Gastrocnemius medialis (tissue), 4 donors: ENCODE results near the gene ARHGEF4. TPM values are rescaled to one million over a fixed set of nuclear protein-coding genes. Genes with fewer than 3 reads are reported as not detected.

Experiments
- ATAC-seq, 2 donors: fragments of 150-250 bp; one replicate each; pipeline ENCODE4 v1.9.1; 2016
- DNase-seq, 2 donors: peaks; one replicate each; pipeline ENCODE4 v3.0.0-alpha.2; 2019
- H3K27ac ChIP-seq, 4 donors: fragments of 200-600 bp; sonication (generic); 1 replicate in 1 of 4; 2 replicates in 3 of 4; pipeline ENCODE4 v1.5.1; 2016 to 2018; ENCODE audit warnings: mild to moderate bottlenecking in 2 of 4, moderate library complexity in 1 of 4
- H3K27me3 ChIP-seq, 3 donors: fragments of 200-600 bp; sonication (generic) in 2 of 3; 1 replicate in 1 of 3; 2 replicates in 2 of 3; pipeline versions ENCODE4 v1.5.1 to v1.6.0; 2016 to 2019; ENCODE audit warnings: mild to moderate bottlenecking in 1 of 3, moderate library complexity in 1 of 3
- H3K36me3 ChIP-seq, 2 donors: fragments of 200-600 bp; sonication (generic) in 1 of 2; one replicate each; pipeline ENCODE4 v1.5.1; 2017 to 2018
- H3K4me1 ChIP-seq, 2 donors: fragments of 200-600 bp; sonication (generic) in 1 of 2; one replicate each; pipeline ENCODE4 v1.5.1; 2016 to 2017; ENCODE audit warnings: mild to moderate bottlenecking in 2 of 2
- H3K4me3 ChIP-seq, 4 donors: fragments of 200-600 bp; sonication (generic) in 3 of 4; 1 replicate in 1 of 4; 2 replicates in 3 of 4; pipeline ENCODE4 v1.5.1; 2016 to 2019; ENCODE audit warnings: mild to moderate bottlenecking in 2 of 4
- H3K9me3 ChIP-seq, 3 donors: fragments of 200-600 bp; sonication (generic) in 2 of 3; 1 replicate in 1 of 3; 2 replicates in 2 of 3; pipeline ENCODE4 v1.5.1; 2016 to 2019
- POLR2A ChIP-seq, 2 donors: fragments of 450-650 bp; IDR thresholded peaks; one replicate each; pipeline ENCODE4 v1.6.1; 2017; ENCODE audit warnings: antibody characterized with exemption in 2 of 2, mild to moderate bottlenecking in 2 of 2, moderate library complexity in 2 of 2
- in situ Hi-C, 4 donors: fragments of 200-750 bp; cut with MboI; loops; one replicate each; pipeline versions ENCODE4 v1.15.0 to v1.8.0; 2017; ENCODE audit warnings: low sequenced_read_pairs in 4 of 4
- intact Hi-C: fragments of 100-400 bp; cut with DNase I; formaldehyde crosslinking; loops from one replicate; pipeline ENCODE4 v1.15.1; 2023; ENCODE audit warnings: low total_unique reads
- total RNA-seq, 4 donors: library from RNA; depleted of rRNA; stranded (reverse); fragments of >200 nt; gene quantifications; one replicate each; pipeline versions ENCODE4 v1.1.0 to v1.2.3, GENCODE V29; 2016
- TF ChIP-seq, protein P1 (sequence below), 5 experiments: fragments of 450-650 bp in 3 of 5; fragments of 200-600 bp in 2 of 5; sonication (generic) in 2 of 5; IDR thresholded peaks in 4 of 5; conservative IDR thresholded peaks in 1 of 5; 1 replicate in 4 of 5; 2 replicates in 1 of 5; pipeline ENCODE4 v1.5.1; 2016 to 2019; ENCODE audit warnings: antibody characterized with exemption in 5 of 5, mild to moderate bottlenecking in 3 of 5, moderate library complexity in 3 of 5

ARHGEF4 gene
- total RNA-seq, 4 donors from 2014 or later: 1.0 to 14.8 (median 5.1) TPM

DNA sequence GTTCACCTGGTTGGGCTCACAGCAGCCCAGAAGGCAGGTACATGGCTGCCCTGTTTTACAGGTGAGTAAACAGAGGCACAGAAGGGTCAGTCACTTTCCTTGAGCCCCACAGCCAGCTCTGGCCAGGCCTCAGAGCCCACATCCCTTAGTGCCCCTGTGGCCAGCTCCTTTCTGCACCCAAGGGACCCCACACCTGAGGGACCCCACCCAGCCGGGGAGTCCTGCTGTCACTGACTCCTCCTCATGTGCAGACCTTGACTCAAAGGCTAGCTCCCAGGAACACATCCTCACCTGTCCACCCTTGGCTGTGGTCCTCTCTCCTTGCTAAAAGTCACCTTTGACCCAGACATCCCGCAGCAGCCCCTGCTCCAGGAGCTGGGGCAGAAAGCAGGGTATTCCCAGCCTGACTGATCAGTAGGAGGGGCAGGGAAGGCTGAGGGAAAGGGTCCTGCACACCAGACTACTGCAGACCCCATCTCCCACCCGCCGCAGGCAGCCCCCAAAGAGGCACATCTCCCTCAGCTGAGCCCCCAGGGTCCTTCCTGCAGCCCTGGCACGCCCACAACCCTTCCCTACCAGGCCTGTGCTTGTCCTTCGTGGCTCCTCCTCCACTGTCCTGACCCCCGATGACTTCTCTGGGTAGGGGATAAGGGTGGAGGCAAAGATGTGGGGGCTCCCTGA, 9.8 kb upstream of the ARHGEF4 start:
- DNase-seq (no peak), ATAC-seq (no peak)
- no peaks in the 10 kb centered on the region for H3K27me3 ChIP-seq
- in situ Hi-C loops (no loop called here), intact Hi-C loops (no loop called here)
- no peak overlapping the region for H3K4me3 ChIP-seq
- H3K27ac ChIP-seq: no peak overlapping the region
- H3K36me3 ChIP-seq: no peaks in the 10 kb centered on the region
- TF ChIP-seq, protein P1, sequence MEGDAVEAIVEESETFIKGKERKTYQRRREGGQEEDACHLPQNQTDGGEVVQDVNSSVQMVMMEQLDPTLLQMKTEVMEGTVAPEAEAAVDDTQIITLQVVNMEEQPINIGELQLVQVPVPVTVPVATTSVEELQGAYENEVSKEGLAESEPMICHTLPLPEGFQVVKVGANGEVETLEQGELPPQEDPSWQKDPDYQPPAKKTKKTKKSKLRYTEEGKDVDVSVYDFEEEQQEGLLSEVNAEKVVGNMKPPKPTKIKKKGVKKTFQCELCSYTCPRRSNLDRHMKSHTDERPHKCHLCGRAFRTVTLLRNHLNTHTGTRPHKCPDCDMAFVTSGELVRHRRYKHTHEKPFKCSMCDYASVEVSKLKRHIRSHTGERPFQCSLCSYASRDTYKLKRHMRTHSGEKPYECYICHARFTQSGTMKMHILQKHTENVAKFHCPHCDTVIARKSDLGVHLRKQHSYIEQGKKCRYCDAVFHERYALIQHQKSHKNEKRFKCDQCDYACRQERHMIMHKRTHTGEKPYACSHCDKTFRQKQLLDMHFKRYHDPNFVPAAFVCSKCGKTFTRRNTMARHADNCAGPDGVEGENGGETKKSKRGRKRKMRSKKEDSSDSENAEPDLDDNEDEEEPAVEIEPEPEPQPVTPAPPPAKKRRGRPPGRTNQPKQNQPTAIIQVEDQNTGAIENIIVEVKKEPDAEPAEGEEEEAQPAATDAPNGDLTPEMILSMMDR (IDR thresholded peaks at IDR 0.05 in 4 of 5, conservative IDR thresholded peaks at IDR 0.05 in 1 of 5): no peak
- H3K4me1 ChIP-seq: no peaks in the 10 kb centered on the region
- H3K9me3 ChIP-seq: no peaks in the 10 kb centered on the region

DNA sequence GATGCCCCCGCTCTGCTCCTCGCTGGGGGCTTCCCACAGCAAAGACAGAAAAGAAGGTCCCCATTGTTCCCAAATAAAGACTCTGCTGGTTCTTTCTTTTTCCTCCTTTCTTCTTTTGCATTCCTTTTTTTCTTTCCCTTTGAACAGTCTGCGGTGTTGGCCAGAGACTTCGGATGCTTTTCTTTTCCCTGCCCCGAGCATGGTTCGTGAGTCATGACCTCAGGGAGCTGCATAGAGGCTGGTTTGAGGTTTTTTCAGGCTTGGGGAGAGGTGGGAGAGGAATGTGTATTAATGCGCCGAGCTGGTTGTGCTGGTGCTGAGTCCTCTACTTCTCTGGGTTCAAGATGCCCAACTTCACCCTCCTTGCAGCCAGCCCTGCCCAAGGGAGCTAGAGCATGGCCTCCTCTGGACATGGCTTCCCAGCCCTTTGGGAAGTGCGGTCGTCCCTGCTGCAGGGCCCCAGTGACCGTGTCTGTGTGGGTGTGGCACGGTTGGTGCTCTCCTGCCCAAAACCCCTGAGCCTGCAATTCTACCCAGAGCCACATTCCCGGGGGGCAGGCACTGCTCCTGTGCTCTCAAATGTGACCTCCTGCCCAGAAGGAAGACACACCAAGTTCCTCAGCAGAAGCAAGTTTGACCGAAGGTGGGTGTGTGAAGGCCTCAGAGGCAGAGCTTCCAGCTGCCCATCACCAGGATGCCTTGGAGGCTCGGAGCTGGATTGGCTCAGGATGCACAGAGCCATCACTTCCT, 9.0 kb upstream of the ARHGEF4 start:
- TF ChIP-seq POLR2A (IDR thresholded peaks at IDR 0.05): no peak
- TF ChIP-seq, protein P1 (IDR thresholded peaks at IDR 0.05 in 4 of 5, conservative IDR thresholded peaks at IDR 0.05 in 1 of 5): no peak
- in situ Hi-C loops (no loop called here), intact Hi-C loops (no loop called here)
- Histone ChIP-seq H3K4me1 (no peaks in the 10 kb centered on the region), H3K36me3 (no peaks in the 10 kb centered on the region), H3K27me3 (peaks cover 0 to 4% (median 0%) of the 10 kb centered on the region in 3 donors), H3K4me3 (no peak overlapping the region), H3K9me3 (no peaks in the 10 kb centered on the region), H3K27ac (no peak overlapping the region)
- ATAC-seq (no peak), DNase-seq (no peak)

DNA sequence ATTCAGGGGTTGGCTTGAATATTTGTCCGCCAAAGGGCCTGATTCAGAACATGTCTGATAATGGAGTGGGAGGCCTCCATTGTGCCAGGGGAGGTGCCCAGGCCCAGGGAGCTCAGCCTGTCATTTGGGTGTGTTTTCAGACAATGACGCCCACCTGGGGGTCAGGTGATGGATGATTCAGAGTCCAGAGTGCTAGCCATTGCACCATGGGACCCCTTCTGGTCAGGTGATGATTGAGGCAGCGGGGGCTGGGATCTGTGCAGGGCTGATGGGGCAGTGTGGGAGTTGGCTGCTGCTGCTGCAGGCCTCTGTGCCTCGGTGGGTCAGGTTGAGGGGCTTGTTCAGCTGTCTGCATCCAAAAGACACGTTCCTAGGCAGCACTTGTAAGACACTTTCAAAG, 8.3 kb upstream of the ARHGEF4 start:
- no peak for ATAC-seq
- intact Hi-C loops: no loop called here
- Histone ChIP-seq H3K36me3 (no peaks in the 10 kb centered on the region), H3K4me1 (no peaks in the 10 kb centered on the region), H3K9me3 (no peaks in the 10 kb centered on the region), H3K27ac (no peak overlapping the region), H3K4me3 (no peak overlapping the region), H3K27me3 (peaks cover 0 to 4% (median 0%) of the 10 kb centered on the region in 3 donors)
- no peak for DNase-seq
- in situ Hi-C loops: no loop called here
- no peak for TF ChIP-seq POLR2A (IDR thresholded peaks at IDR 0.05)
- TF ChIP-seq, protein P1 (IDR thresholded peaks at IDR 0.05 in 4 of 5, conservative IDR thresholded peaks at IDR 0.05 in 1 of 5): no peak

DNA sequence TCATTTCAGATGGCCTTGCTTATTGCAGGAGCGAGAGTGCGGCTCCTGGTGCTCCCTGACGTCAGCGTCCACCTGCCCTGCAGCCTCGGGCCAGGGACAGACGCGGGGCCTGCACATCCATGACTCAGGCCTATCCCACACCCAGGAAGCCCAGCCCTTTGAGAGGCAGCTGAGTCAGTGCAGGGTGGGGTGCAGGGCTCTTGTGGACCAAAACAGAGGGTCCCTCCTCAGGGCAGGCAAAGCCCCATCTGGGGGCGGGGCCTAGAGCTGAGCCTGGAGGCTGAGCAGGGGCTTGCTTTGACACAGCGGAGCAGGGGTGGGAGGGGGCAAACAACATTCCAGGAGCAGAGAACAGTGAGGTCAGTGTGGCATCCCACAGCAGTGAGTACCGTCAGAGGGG, 7.7 kb upstream of the ARHGEF4 start:
- Histone ChIP-seq H3K27ac (no peak overlapping the region), H3K27me3 (peaks cover 0 to 4% (median 1%) of the 10 kb centered on the region in 3 donors), H3K9me3 (no peaks in the 10 kb centered on the region), H3K36me3 (no peaks in the 10 kb centered on the region), H3K4me1 (no peaks in the 10 kb centered on the region), H3K4me3 (no peak overlapping the region)
- ATAC-seq: no peak
- in situ Hi-C loops: no loop called here
- intact Hi-C loops: no loop called here
- TF ChIP-seq, protein P1 (IDR thresholded peaks at IDR 0.05 in 4 of 5, conservative IDR thresholded peaks at IDR 0.05 in 1 of 5): no peak
- TF ChIP-seq POLR2A (IDR thresholded peaks at IDR 0.05): no peak
- DNase-seq: no peak
